ENCODE measurements around the gene PRSS27.

GRCh38 chr16:2761886-2762583, 42.0 kb upstream of the PRSS27 start:
- TF ChIP-seq CTCF (conservative IDR thresholded peaks at IDR 0.05 in 1 of 2, IDR thresholded peaks at IDR 0.05 in 1 of 2; ENCODE audit: low read depth in 1 of 2, low read length in 2 of 2) (no peak), EZH2 (IDR thresholded peaks at IDR 0.05; ENCODE audit: low read length, missing control alignments) (no peak)
